IMR-90 (cell line): ENCODE results near the gene ADAMTSL1. TPM values are rescaled to one million over a fixed set of nuclear protein-coding genes. Genes with fewer than 3 reads are reported as not detected.

Source experiments
- ATAC-seq: fragments of 200-7000 bp; cut with Tn5 transposase; 2 replicates; pipeline ENCODE4 v1.9.1; 2020; ENCODE audit warnings: low read depth, mild to moderate bottlenecking, moderate library complexity
- BruUV-seq: library from RNA; stranded (reverse); fragments of 400-500 nt; replicated peaks from 2 replicates; lab custom pipeline; 2021; lab: Mats Ljungman, UMichigan
- CTCF ChIA-PET: fragments of 300-600 bp; formaldehyde crosslinking; extraction: SDS; loops from one replicate; lab custom pipeline; 2021; ENCODE audit warnings: antibody characterized with exemption; lab: Yijun Ruan, JAX
- POLR2A ChIA-PET: fragments of 300-600 bp; sonication (Branson Sonifier 250); formaldehyde crosslinking; loops from one replicate; lab custom pipeline; 2022; ENCODE audit warnings: antibody characterized with exemption; ENCODE audit not compliant: unreplicated experiment; lab: Charles Lee
- DNase-seq: peaks from one replicate; pipeline ENCODE4 v3.0.0; 2013
- H2AFZ ChIP-seq: replicated peaks from 2 replicates; pipeline ENCODE3; 2013; ENCODE audit warnings: low read length, mild to moderate bottlenecking; ENCODE audit not compliant: poor library complexity
- H2AK5ac ChIP-seq: 2 replicates; pipeline ENCODE4 v1.6.1; 2013; ENCODE audit warnings: low read depth, low read length, inconsistent platforms
- H2AK9ac ChIP-seq: replicated peaks from 2 replicates; pipeline ENCODE3; 2013; ENCODE audit warnings: mild to moderate bottlenecking, low read depth, low read length, moderate library complexity; ENCODE audit not compliant: poor library complexity
- H2BK120ac ChIP-seq: 2 replicates; pipeline ENCODE4 v1.6.1; 2013; ENCODE audit warnings: low read depth, low read length, inconsistent platforms
- H2BK15ac ChIP-seq: 3 replicates; pipeline ENCODE4 v1.6.1; 2013; ENCODE audit warnings: low read depth, low read length, inconsistent platforms
- H2BK20ac ChIP-seq: 2 replicates; pipeline ENCODE4 v1.6.1; 2013; ENCODE audit warnings: low read depth, mild to moderate bottlenecking, inconsistent platforms, low read length, moderate library complexity
- H2BK5ac ChIP-seq: 2 replicates; pipeline ENCODE4 v1.6.1; 2013; ENCODE audit warnings: mild to moderate bottlenecking, low read depth, low read length, inconsistent platforms; ENCODE audit not compliant: poor library complexity, severe bottlenecking
- H3K14ac ChIP-seq: replicated peaks from 2 replicates; pipeline ENCODE4 v1.6.1; 2013; ENCODE audit warnings: low read depth, low read length, inconsistent platforms
- H3K18ac ChIP-seq: 2 replicates; pipeline ENCODE4 v1.6.1; 2013; ENCODE audit warnings: low read depth, low read length, control low read depth
- H3K23ac ChIP-seq: 2 replicates; pipeline ENCODE4 v1.6.1; 2013; ENCODE audit warnings: low read depth, low read length, inconsistent platforms
- H3K27ac ChIP-seq: 2 replicates; pipeline ENCODE4 v1.5.1; 2013; ENCODE audit warnings: mild to moderate bottlenecking, control low read depth, low read length; ENCODE audit not compliant: insufficient read depth
- H3K27me3 ChIP-seq: 2 replicates; pipeline ENCODE4 v1.6.1; 2013; ENCODE audit warnings: low read length; ENCODE audit not compliant: control insufficient read depth, insufficient read depth
- H3K36me3 ChIP-seq: 2 replicates; pipeline ENCODE4 v1.6.1; 2013; ENCODE audit warnings: low read length, mixed read lengths; ENCODE audit not compliant: control insufficient read depth, insufficient read depth
- H3K4ac ChIP-seq: 2 replicates; pipeline ENCODE4 v1.6.1; 2013; ENCODE audit warnings: low read depth, low read length, inconsistent platforms
- H3K4me1 ChIP-seq: 2 replicates; pipeline ENCODE4 v1.6.1; 2013; ENCODE audit warnings: low read length, mixed read lengths; ENCODE audit not compliant: control insufficient read depth, insufficient read depth
- H3K4me2 ChIP-seq: 2 replicates; pipeline ENCODE4 v1.6.1; 2013; ENCODE audit warnings: low read depth, mild to moderate bottlenecking, control low read depth, low read length, moderate library complexity
- H3K4me3 ChIP-seq: 2 replicates; pipeline ENCODE4 v1.5.1; 2013; ENCODE audit warnings: low read depth, mild to moderate bottlenecking, control low read depth, low read length, moderate library complexity; ENCODE audit not compliant: insufficient read depth
- H3K56ac ChIP-seq: 2 replicates; pipeline ENCODE4 v1.6.1; 2013; ENCODE audit warnings: low read length, inconsistent platforms; ENCODE audit not compliant: insufficient read depth; ENCODE audit errors: extremely low read depth
- H3K79me1 ChIP-seq, 2 experiments: 2 replicates each; pipeline ENCODE4 v1.6.1; 2013; ENCODE audit warnings: low read length in 2 of 2, inconsistent platforms in 1 of 2, low read depth in 1 of 2
- H3K9ac ChIP-seq: 2 replicates; pipeline ENCODE4 v1.6.1; 2013; ENCODE audit warnings: low read depth, low read length, control low read depth
- H3K9me1 ChIP-seq: 2 replicates; pipeline ENCODE4 v1.6.1; 2013; ENCODE audit warnings: low read length, inconsistent platforms; ENCODE audit not compliant: insufficient read depth
- H3K9me3 ChIP-seq: 2 replicates; pipeline ENCODE4 v1.6.1; 2013; ENCODE audit warnings: low read length; ENCODE audit not compliant: control insufficient read depth, insufficient read depth
- H4K20me1 ChIP-seq: 2 replicates; pipeline ENCODE4 v1.6.1; 2013; ENCODE audit warnings: low read length, inconsistent platforms; ENCODE audit not compliant: insufficient read depth
- H4K5ac ChIP-seq: 2 replicates; pipeline ENCODE4 v1.6.1; 2013; ENCODE audit warnings: mild to moderate bottlenecking, low read depth, low read length, control low read depth
- H4K8ac ChIP-seq, 2 experiments: 2 replicates each; pipeline ENCODE4 v1.6.1; 2013; ENCODE audit warnings: low read depth in 2 of 2, low read length in 2 of 2, control low read depth in 1 of 2, inconsistent platforms in 1 of 2
- H4K91ac ChIP-seq: 2 replicates; pipeline ENCODE4 v1.6.1; 2013; ENCODE audit warnings: low read depth, low read length, inconsistent platforms; ENCODE audit not compliant: insufficient read depth
- BHLHE40 ChIP-seq: fragments of 150-350 bp; IDR thresholded peaks from 2 replicates; pipeline ENCODE4 v1.6.1; 2016; ENCODE audit warnings: mild to moderate bottlenecking, low read depth, low read length
- CEBPB ChIP-seq: IDR thresholded peaks from 2 replicates; pipeline ENCODE4 v1.6.1; 2012; ENCODE audit warnings: low read depth, low read length, improper control_type of control experiment
- CHD1 ChIP-seq: IDR thresholded peaks from 2 replicates; pipeline ENCODE4 v1.6.1; 2012; ENCODE audit warnings: low read depth, low read length, improper control_type of control experiment
- ELK1 ChIP-seq: fragments of 150-350 bp; IDR thresholded peaks from 2 replicates; pipeline ENCODE4 v1.6.1; 2016; ENCODE audit warnings: low read depth, mild to moderate bottlenecking, low read length, moderate library complexity, borderline replicate concordance
- FOS ChIP-seq: fragments of 150-350 bp; IDR thresholded peaks from 2 replicates; pipeline ENCODE4 v1.6.1; 2016; ENCODE audit warnings: low read depth, low read length
- MAFK ChIP-seq: IDR thresholded peaks from 2 replicates; pipeline ENCODE4 v1.6.1; 2012; ENCODE audit warnings: low read depth, low read length, improper control_type of control experiment
- MAZ ChIP-seq: IDR thresholded peaks from 2 replicates; pipeline ENCODE4 v1.6.1; 2012; ENCODE audit warnings: low read depth, mild to moderate bottlenecking, low read length, improper control_type of control experiment, moderate library complexity, borderline replicate concordance
- MXI1 ChIP-seq: IDR thresholded peaks from 2 replicates; pipeline ENCODE4 v1.6.1; 2012; ENCODE audit warnings: low read depth, mild to moderate bottlenecking, low read length, moderate library complexity, borderline replicate concordance
- NFE2L2 ChIP-seq: fragments of 150-350 bp; IDR thresholded peaks from 2 replicates; pipeline ENCODE4 v1.6.1; 2016; ENCODE audit warnings: low read depth, mild to moderate bottlenecking, low read length
- POLR2A ChIP-seq: IDR thresholded peaks from 2 replicates; pipeline ENCODE4 v1.6.1; 2012; ENCODE audit warnings: mild to moderate bottlenecking, low read depth, low read length
- RAD21 ChIP-seq: IDR thresholded peaks from 2 replicates; pipeline ENCODE4 v1.6.1; 2012; ENCODE audit warnings: low read length, improper control_type of control experiment
- RFX5 ChIP-seq: IDR thresholded peaks from 2 replicates; pipeline ENCODE4 v1.8.0; 2012; ENCODE audit warnings: low read depth, mild to moderate bottlenecking, low read length, moderate library complexity
- SMC3 ChIP-seq: fragments of 150-350 bp; IDR thresholded peaks from 2 replicates; pipeline ENCODE4 v1.6.1; 2016; ENCODE audit warnings: low read depth, mild to moderate bottlenecking, antibody characterized with exemption, low read length, moderate library complexity
- USF2 ChIP-seq: fragments of 150-350 bp; IDR thresholded peaks from 2 replicates; pipeline ENCODE4 v1.6.1; 2017; ENCODE audit warnings: mild to moderate bottlenecking, antibody characterized with exemption, low read length, low read depth
- WGBS, 2 experiments: methylation state at CpG; one replicate each; pipeline versions ENCODE4 v1.1.5 to v1.1.7; 2013; ENCODE audit warnings: missing lambda C conversion rate in 2 of 2; ENCODE audit not compliant: insufficient read length in 1 of 2; ENCODE audit errors: extremely low coverage in 2 of 2; 5-methylcytosine and 5-hydroxymethylcytosine counted together
- dilution Hi-C: fragments of 300-500 bp; cut with HindIII; formaldehyde crosslinking; loops from one replicate; pipeline ENCODE4 v1.14.3; 2018; ENCODE audit warnings: low sequenced_read_pairs; ENCODE audit not compliant: unreplicated experiment
- in situ Hi-C: fragments of 300-500 bp; cut with MboI; formaldehyde crosslinking; loops from 3 replicates; pipeline ENCODE4 v1.14.3; 2019; ENCODE audit warnings: low sequenced_read_pairs, inconsistent platforms, mixed read lengths
- intact Hi-C: fragments of 100-400 bp; cut with micrococcal nuclease; formaldehyde crosslinking; loops from 2 replicates; pipeline ENCODE4 v1.10.0; 2022
- polyA plus RNA-seq, 3 experiments: library from polyadenylated mRNA; depleted of rRNA; stranded (reverse); fragments of >200 nt; gene quantifications; 2 replicates each; pipeline ENCODE4 v1.2.3, GENCODE V29; 2012; ENCODE audit warnings: low replicate concordance in 1 of 3
- total RNA-seq: library from RNA; depleted of rRNA; stranded (reverse); fragments of >200 nt; gene quantifications from 2 replicates; pipeline ENCODE4 v1.2.3, GENCODE V29; 2012
- TF ChIP-seq, protein P1 (sequence below): conservative IDR thresholded peaks from 2 replicates; pipeline ENCODE4 v1.5.1; 2012; ENCODE audit warnings: mild to moderate bottlenecking, low read depth, low read length, improper control_type of control experiment

Gene ADAMTSL1
- total and polyA plus RNA-seq, 2 of the 4 experiments (the other 2 are of a cell fraction) = 38.2 to 62.2 TPM

DNA sequence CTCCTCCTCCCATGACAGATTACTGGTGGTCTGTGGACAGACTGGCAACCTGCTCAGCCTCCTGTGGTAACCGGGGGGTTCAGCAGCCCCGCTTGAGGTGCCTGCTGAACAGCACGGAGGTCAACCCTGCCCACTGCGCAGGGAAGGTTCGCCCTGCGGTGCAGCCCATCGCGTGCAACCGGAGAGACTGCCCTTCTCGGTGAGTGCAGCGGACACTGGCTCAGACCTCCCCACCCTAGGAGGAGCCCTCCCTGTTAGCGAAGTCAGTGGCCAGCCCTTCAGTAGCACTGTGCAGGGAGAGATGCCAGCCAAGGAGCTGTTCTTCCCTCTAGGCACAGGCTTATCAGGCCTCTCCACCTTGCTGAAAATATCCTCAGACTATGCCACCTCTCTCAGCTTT is 415.6 kb downstream of the ADAMTSL1 start:
- Histone ChIP-seq H4K8ac (no peak overlapping the region), H4K91ac (no peak overlapping the region), H3K23ac (no peak overlapping the region), H3K36me3 (no peaks in the 10 kb centered on the region), H2AK9ac (no peak overlapping the region), H2BK5ac (no peak overlapping the region), H2AFZ (peak overlapping the region; percentile 17), H2BK20ac (no peak overlapping the region), H4K20me1 (no peaks in the 10 kb centered on the region), H3K4me1 (no peaks in the 10 kb centered on the region), H3K9ac (no peak overlapping the region), H3K9me3 (no peaks in the 10 kb centered on the region), H3K9me1 (no peaks in the 10 kb centered on the region), H3K18ac (no peak overlapping the region), H3K27ac (no peak overlapping the region), H3K4me2 (no peak overlapping the region), H2AK5ac (no peak overlapping the region), H2BK15ac (no peak overlapping the region), H4K5ac (no peak overlapping the region), H3K79me1 (no peaks in the 10 kb centered on the region), H3K14ac (no peak overlapping the region), H2BK120ac (no peak overlapping the region), H3K4ac (no peak overlapping the region), H3K27me3 (no peaks in the 10 kb centered on the region), H3K4me3 (no peak overlapping the region), H3K56ac (no peak overlapping the region)
- ChIA-PET CTCF (no interaction called here), POLR2A (no interaction called here)
- in situ Hi-C loops = no loop called here
- ATAC-seq = no peak
- intact Hi-C loops = no loop called here
- BruUV-seq = no TSS peak
- TF ChIP-seq NFE2L2 (no peak), MXI1 (no peak), BHLHE40 (no peak), MAZ (no peak), FOS (no peak), RFX5 (no peak), USF2 (no peak), ELK1 (no peak), CEBPB (no peak), MAFK (no peak), RAD21 (no peak), POLR2A (no peak), CHD1 (no peak), SMC3 (no peak)
- TF ChIP-seq, protein P1, sequence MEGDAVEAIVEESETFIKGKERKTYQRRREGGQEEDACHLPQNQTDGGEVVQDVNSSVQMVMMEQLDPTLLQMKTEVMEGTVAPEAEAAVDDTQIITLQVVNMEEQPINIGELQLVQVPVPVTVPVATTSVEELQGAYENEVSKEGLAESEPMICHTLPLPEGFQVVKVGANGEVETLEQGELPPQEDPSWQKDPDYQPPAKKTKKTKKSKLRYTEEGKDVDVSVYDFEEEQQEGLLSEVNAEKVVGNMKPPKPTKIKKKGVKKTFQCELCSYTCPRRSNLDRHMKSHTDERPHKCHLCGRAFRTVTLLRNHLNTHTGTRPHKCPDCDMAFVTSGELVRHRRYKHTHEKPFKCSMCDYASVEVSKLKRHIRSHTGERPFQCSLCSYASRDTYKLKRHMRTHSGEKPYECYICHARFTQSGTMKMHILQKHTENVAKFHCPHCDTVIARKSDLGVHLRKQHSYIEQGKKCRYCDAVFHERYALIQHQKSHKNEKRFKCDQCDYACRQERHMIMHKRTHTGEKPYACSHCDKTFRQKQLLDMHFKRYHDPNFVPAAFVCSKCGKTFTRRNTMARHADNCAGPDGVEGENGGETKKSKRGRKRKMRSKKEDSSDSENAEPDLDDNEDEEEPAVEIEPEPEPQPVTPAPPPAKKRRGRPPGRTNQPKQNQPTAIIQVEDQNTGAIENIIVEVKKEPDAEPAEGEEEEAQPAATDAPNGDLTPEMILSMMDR = no peak
- dilution Hi-C loops = no loop called here
- 100% methylated on average over 5 of the region's 12 CpGs; no CpG with 5 or more reads in 1 of the 2 experiments for WGBS, 2 experiments
- DNase-seq = no peak
